H1 (cell line): Measurements from ENCODE around the gene BLVRA. TPM values are rescaled to one million over a fixed set of nuclear protein-coding genes. Genes with fewer than 3 reads are reported as not detected.

Experiments used
- HDAC2 ChIP-seq, 2 experiments: fragments of 300-600 bp in 1 of 2; sonication (generic) in 1 of 2; IDR thresholded peaks; 2 replicates each; pipeline ENCODE4 v1.6.1; 2011 to 2012; ENCODE audit warnings: low read depth in 2 of 2, low read length in 2 of 2, mild to moderate bottlenecking in 2 of 2, moderate library complexity in 2 of 2, borderline replicate concordance in 1 of 2, inconsistent platforms in 1 of 2
- RFX5 ChIP-seq: IDR thresholded peaks from 2 replicates; pipeline ENCODE4 v1.6.1; 2011; ENCODE audit warnings: low read depth, low read length, improper control_type of control experiment, borderline replicate concordance
- SAP30 ChIP-seq: fragments of 300-600 bp; sonication (generic); IDR thresholded peaks from 2 replicates; pipeline ENCODE4 v1.7.1; 2012; ENCODE audit warnings: low read length, moderate library complexity, mild to moderate bottlenecking, inconsistent platforms; ENCODE audit not compliant: insufficient read depth, insufficient replicate concordance
- polyA plus RNA-seq, 7 experiments: library from polyadenylated mRNA; depleted of rRNA in 3 of 7; stranded (reverse) in 5 of 7; unstranded in 2 of 7; fragments of >200 nt in 5 of 7; fragments of 200-250 nt in 2 of 7; gene quantifications; 1 replicate in 5 of 7; 2 replicates in 1 of 7; 4 replicates in 1 of 7; pipeline versions ENCODE4 v1.2.1 to v1.2.3, GENCODE V29; 2011 to 2013; ENCODE audit warnings: missing spikeins in 2 of 7, mixed read lengths in 2 of 7
- total RNA-seq: library from RNA; stranded (reverse); fragmentation: NEBNext Ultra II Directional; extraction: Animal tissue kit (Norgen Biotek cat#: 25700); gene quantifications from 2 replicates; pipeline ENCODE4 v1.2.1, GENCODE V29; 2021

The BLVRA gene
- total and polyA plus RNA-seq, 2 of the 8 experiments (the other 6 are each of a cell fraction or from before 2014, with no cell fraction given), result 16.1 to 37.1 TPM

- no peak for TF ChIP-seq HDAC2 (IDR thresholded peaks at IDR 0.05; ENCODE audit: borderline replicate concordance in 1 of 2, low read depth in 2 of 2, low read length in 2 of 2)
- TF ChIP-seq SAP30, result no peak
- TF ChIP-seq RFX5, result no peak
Observed at GRCh38 chr7:43824963-43825362, 66.5 kb downstream of the BLVRA start (continued).
